ENCODE results near the gene SP5. TPM values are rescaled to one million over a fixed set of nuclear protein-coding genes. Genes with fewer than 3 reads are reported as not detected.

Gene SP5
- total RNA-seq, 1 experiment from 2014 or later, result 1.7 TPM

DNA sequence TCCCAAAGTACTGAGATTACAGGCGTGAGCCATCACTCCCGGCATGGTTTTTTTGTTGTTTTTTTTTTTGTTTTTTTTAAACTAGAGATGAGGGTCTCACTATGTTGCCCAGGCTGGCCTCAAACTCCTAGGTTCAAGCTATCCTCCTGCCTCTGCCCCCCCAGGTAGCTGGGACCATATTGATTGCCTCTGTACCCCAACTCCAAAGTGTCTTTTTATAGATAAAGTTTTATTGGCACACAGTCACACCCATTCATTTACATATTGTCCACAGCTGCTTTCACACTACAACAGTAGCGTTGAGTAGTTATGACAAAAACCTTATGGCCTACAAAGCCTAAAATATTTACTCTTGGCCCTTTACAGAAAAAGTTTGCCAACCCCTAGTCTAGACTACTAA, 45.2 kb upstream of the SP5 start (continued):
- no peak for TF ChIP-seq RORB (CRISPR knock-in tag; IDR thresholded peaks at IDR 0.05)

- ATAC-seq (no peak), DNase-seq (ENCODE audit: low spot score) (no peak)
- Mint-ChIP-seq H3K36me3 (no peaks in the 10 kb centered on the region), H3K4me3 (no peak overlapping the region), H3K27ac (no peak overlapping the region), H3K9me3 (no peaks in the 10 kb centered on the region), H3K4me1 (peaks cover 10% of the 10 kb centered on the region), H3K27me3 (ENCODE audit: low read depth) (no peaks in the 10 kb centered on the region)
- ChIA-PET POLR2A (interaction anchor here (1.1 kb wide), 1 partner anchor 18 kb away, joined by 4 read pairs; no protein-coding TSS in a partner anchor), CTCF (no interaction called here)
- TF ChIP-seq AFF4 (CRISPR knock-in tag; IDR thresholded peaks at IDR 0.05; ENCODE audit: borderline replicate concordance) (no peak), ZNF263 (CRISPR knock-in tag; IDR thresholded peaks at IDR 0.05; ENCODE audit: low read depth) (no peak), ZNF423 (CRISPR knock-in tag; IDR thresholded peaks at IDR 0.05) (no peak), NR3C1 (CRISPR knock-in tag; conservative IDR thresholded peaks at IDR 0.05; ENCODE audit: low read depth) (no peak)
Measured at GRCh38 chr2:170670651-170671050, 44.5 kb upstream of the SP5 start.

DNA sequence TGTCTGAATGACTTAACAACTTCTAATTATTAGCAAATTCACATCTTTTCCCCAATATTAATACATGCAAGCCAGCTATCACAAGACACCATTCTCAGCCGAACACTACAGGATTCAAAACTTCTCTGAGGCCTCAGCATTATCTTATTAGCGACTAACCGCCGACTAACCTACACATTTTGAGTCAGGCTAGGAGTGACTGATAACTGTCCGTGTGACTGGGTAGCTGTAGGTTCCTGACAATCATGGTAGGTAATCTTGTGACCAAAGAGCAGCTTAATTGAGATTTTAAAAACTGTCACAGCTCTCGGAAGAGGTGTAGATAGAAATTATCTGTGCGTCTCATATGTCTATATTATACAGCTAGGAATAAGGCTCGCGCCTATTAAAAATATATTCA, 44.1 kb upstream of the SP5 start:
- ChIA-PET CTCF (no interaction called here), POLR2A (interaction anchor here (1.1 kb wide), 1 partner anchor 18 kb away, joined by 4 read pairs; no protein-coding TSS in a partner anchor)
- no peak for TF ChIP-seq STAT6 (CRISPR knock-in tag; conservative IDR thresholded peaks at IDR 0.05; ENCODE audit: low read depth)
- TF ChIP-seq ATF1 (CRISPR knock-in tag; IDR thresholded peaks at IDR 0.05), result no peak
- no peak for TF ChIP-seq RORB (CRISPR knock-in tag; IDR thresholded peaks at IDR 0.05)
- no peak for TF ChIP-seq ZNF138 (CRISPR knock-in tag; conservative IDR thresholded peaks at IDR 0.05)
- TF ChIP-seq ZNF317 (CRISPR knock-in tag; IDR thresholded peaks at IDR 0.05; ENCODE audit: borderline replicate concordance, low read depth), result no peak
- TF ChIP-seq ZNF423 (CRISPR knock-in tag; IDR thresholded peaks at IDR 0.05), result no peak
- no peak for TF ChIP-seq ESRRA (CRISPR knock-in tag; IDR thresholded peaks at IDR 0.05; ENCODE audit: borderline replicate concordance)
- TF ChIP-seq, protein P1, sequence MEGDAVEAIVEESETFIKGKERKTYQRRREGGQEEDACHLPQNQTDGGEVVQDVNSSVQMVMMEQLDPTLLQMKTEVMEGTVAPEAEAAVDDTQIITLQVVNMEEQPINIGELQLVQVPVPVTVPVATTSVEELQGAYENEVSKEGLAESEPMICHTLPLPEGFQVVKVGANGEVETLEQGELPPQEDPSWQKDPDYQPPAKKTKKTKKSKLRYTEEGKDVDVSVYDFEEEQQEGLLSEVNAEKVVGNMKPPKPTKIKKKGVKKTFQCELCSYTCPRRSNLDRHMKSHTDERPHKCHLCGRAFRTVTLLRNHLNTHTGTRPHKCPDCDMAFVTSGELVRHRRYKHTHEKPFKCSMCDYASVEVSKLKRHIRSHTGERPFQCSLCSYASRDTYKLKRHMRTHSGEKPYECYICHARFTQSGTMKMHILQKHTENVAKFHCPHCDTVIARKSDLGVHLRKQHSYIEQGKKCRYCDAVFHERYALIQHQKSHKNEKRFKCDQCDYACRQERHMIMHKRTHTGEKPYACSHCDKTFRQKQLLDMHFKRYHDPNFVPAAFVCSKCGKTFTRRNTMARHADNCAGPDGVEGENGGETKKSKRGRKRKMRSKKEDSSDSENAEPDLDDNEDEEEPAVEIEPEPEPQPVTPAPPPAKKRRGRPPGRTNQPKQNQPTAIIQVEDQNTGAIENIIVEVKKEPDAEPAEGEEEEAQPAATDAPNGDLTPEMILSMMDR (IDR thresholded peaks at IDR 0.05), result no peak
- TF ChIP-seq NFE2L1 (CRISPR knock-in tag; IDR thresholded peaks at IDR 0.05), result no peak
- TF ChIP-seq ZNF232 (CRISPR knock-in tag; IDR thresholded peaks at IDR 0.05), result no peak
- no peak for TF ChIP-seq RELA (CRISPR knock-in tag; IDR thresholded peaks at IDR 0.05; ENCODE audit: borderline replicate concordance)
- TF ChIP-seq OVOL2 (CRISPR knock-in tag; IDR thresholded peaks at IDR 0.05; ENCODE audit: borderline replicate concordance), result no peak
- TF ChIP-seq ZBTB43 (CRISPR knock-in tag; IDR thresholded peaks at IDR 0.05), result no peak
- no peak for TF ChIP-seq ZNF532 (CRISPR knock-in tag; IDR thresholded peaks at IDR 0.05; ENCODE audit: borderline replicate concordance)
- no peak for TF ChIP-seq NFYB (CRISPR knock-in tag; conservative IDR thresholded peaks at IDR 0.05; ENCODE audit: low read depth)
- H3K4me3 Mint-ChIP-seq, result no peak overlapping the region
- peaks cover 10% of the 10 kb centered on the region for H3K4me1 Mint-ChIP-seq
- no peaks in the 10 kb centered on the region for H3K36me3 Mint-ChIP-seq
- DNase-seq (ENCODE audit: low spot score), result no peak
- no peak overlapping the region for H3K27ac Mint-ChIP-seq
- no peak for ATAC-seq
- H3K9me3 Mint-ChIP-seq, result no peaks in the 10 kb centered on the region
- no peaks in the 10 kb centered on the region for H3K27me3 Mint-ChIP-seq (ENCODE audit: low read depth)

All from WTC11 (cell line).